HG03095 (cell line): ENCODE data around the gene SYNGAP1.

Experiments
- ATAC-seq: cut with Tn5 transposase; IDR thresholded peaks from one replicate; pipeline ENCODE4 v1.9.1; 2021; ENCODE audit warnings: moderate library complexity; ENCODE audit not compliant: unreplicated experiment

SYNGAP1 gene

DNA sequence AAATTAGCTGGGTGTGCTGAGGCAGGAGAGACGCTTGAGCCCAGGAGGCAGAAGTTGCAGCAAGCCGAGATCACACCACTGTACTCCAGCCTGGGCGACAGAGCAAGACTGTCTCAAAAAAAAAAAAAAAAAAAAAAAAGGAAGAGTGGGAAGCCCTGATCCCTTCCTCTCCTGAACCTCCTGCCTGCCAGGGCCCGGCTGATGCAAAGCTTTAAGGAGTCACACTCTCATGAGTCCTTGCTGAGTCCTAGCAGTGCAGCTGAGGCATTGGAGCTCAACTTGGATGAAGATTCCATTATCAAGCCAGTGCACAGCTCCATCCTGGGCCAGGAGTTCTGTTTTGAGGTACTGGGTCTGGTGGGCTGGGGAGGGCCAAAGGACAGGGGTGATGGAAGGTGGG lies 15.1 kb downstream of the SYNGAP1 start:
- no peak for ATAC-seq

DNA sequence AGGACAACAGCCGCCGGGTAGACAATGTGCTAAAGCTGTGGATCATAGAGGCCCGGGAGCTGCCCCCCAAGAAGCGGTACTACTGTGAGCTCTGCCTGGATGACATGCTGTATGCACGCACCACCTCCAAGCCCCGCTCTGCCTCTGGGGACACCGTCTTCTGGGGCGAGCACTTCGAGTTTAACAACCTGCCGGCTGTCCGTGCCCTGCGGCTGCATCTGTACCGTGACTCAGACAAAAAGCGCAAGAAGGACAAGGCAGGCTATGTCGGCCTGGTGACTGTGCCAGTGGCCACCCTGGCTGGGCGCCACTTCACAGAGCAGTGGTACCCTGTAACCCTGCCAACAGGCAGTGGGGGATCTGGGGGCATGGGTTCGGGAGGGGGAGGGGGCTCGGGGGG lies 17.8 kb downstream of the SYNGAP1 start:
- no peak for ATAC-seq

DNA sequence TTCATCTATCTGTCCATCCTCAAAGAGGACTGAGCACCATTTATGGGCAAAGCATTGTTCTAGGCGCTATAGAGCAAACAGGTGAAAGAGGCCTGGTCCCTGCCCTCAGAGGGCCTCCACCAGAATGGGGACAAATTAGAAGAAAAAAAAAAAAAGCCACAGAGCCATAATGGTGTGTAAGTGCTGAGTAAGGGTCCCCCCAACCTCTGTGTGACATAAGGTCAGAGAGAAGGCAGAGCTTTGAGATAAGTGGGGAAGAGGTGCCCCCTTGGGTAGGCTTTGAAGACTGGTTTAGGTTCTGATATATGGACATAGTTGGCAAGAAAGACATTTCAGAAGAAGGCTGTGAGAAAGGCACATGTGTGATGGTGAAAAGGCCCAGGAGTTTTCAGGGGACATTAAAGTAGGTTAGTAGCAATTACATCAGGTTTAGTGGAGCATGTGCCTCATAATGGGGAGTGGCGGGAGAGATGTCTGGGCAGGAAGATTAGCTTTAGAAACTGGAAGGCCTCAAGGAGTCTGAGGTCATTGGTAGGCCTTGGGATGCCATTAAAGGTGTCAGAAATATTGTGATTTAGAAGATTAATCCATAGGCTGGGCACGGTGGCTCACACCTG lies 19.2 kb downstream of the SYNGAP1 start:
- no peak for ATAC-seq

- no peak for ATAC-seq
Observed at GRCh38 chr6:33439956-33440648, 20.2 kb downstream of the SYNGAP1 start.

DNA sequence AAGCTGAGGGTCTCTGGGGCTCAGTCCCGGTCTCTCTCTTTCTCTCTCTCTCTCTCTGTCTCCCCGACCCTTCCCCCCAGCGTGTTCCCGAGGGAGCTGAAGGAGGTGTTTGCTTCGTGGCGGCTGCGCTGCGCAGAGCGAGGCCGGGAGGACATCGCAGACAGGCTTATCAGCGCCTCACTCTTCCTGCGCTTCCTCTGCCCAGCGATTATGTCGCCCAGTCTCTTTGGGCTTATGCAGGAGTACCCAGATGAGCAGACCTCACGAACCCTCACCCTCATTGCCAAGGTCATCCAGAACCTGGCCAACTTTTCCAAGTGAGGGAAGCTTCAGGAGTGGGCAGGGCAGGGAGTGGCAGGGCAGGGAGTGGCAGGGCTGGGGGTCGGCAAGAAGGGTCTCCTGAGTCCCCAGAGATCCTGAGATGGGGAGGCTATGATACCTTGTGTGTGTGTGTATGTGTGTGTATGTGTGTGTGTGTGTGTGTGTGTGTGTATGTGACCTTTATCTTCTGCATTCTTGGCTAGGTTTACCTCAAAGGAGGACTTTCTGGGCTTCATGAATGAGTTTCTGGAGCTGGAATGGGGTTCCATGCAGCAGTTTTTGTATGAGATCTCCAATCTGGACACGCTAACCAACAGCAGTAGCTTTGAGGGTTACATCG lies 20.9 kb downstream of the SYNGAP1 start:
- ATAC-seq = no peak

GRCh38 chr6:33441457-33441856 lies 21.6 kb downstream of the SYNGAP1 start:
- ATAC-seq = no peak

- no peak for ATAC-seq
Observed at GRCh38 chr6:33442283-33442682, 22.4 kb downstream of the SYNGAP1 start.

GRCh38 chr6:33443025-33443424 lies 23.2 kb downstream of the SYNGAP1 start:
- ATAC-seq = no peak

DNA sequence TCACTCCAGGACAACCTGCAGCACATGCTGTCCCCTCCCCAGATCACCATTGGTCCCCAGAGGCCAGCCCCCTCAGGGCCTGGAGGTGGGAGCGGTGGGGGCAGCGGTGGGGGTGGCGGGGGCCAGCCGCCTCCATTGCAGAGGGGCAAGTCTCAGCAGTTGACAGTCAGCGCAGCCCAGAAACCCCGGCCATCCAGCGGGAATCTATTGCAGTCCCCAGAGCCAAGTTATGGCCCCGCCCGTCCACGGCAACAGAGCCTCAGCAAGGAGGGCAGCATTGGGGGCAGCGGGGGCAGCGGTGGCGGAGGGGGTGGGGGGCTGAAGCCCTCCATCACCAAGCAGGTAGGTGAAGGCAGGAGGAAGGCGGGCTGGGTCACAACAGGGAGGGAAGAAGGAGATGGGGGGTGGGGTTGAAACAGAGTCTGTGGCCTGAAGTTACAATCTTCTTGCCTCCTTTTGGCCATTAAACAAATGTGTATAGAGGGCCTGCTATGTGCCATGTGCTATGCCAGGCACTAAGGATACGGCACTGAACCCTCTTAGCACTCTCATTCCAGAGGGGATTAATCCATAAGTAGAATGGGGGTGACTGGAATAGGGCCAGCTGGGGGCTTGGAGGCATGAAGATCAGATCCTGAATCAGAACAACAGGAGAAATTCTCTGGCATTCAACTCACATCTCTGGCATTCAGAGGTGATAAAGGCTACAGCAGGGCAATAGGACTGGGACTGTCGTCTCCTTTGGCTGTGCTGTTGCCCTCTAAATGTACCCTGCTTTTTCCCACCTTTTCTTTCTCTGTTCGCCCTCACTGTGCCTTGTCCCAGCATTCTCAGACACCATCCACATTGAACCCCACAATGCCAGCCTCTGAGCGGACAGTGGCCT lies 24.0 kb downstream of the SYNGAP1 start:
- no peak for ATAC-seq

GRCh38 chr6:33445119-33445603 lies 25.3 kb downstream of the SYNGAP1 start:
- no peak for ATAC-seq

DNA sequence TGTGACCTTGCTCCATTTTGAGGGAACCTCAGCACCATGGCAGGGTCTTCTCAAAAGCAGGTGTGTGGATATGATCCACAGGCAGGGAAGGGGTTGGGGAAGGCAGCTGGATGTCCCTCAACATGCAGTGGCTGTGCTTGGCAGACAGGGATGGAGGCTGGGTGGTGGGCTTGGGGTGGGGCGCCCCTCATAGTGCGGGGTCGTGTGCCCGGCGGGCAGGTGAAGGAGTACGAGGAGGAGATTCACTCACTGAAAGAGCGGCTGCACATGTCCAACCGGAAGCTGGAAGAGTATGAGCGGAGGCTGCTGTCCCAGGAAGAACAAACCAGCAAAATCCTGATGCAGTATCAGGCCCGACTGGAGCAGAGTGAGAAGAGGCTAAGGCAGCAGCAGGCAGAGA lies 26.5 kb downstream of the SYNGAP1 start:
- no peak for ATAC-seq

GRCh38 chr6:33450434-33450833 lies 30.6 kb downstream of the SYNGAP1 start:
- ATAC-seq = no peak

DNA sequence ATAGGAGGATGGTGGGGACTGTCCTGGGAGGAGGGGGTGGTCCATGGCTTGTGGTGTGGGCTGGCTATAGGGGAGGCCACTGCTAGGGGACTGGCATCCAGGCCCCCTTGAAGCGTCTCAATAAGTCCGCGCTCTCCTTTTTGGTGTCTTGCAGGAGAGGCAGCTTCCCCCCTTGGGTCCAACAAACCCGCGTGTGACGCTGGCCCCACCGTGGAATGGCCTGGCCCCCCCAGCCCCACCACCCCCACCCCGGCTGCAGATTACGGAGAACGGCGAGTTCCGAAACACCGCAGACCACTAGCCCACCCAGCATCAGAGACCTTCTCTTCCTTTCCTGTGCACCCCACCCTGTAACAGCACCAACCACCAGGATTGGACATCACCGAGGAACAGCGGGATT lies 31.7 kb downstream of the SYNGAP1 start:
- no peak for ATAC-seq

DNA sequence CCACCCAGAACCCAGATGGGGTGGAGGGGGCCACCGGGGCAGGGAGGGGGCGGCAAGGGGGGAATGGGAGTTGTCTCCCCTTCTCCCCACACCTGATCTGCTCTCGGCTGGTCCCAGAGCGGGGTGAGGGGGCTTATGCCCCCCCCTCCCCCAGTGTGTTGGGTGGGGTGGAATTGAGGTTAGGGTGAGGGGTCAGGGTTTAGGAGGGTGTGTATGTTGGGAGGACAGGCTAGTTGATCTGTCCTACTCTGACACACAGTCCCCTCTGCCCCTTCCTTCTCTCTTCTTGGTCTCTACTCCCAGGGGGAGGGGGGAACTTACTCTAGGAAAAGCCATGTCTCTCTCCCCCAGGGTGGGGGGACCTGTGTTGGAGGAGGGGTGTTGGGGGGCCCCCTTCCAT lies 32.6 kb downstream of the SYNGAP1 start:
- no peak for ATAC-seq

- no peak for ATAC-seq
Observed at GRCh38 chr6:33453393-33454008, 33.6 kb downstream of the SYNGAP1 start.

GRCh38 chr6:33454009-33454946 lies 34.4 kb downstream of the SYNGAP1 start, which contains the start of gene ZBTB9:
Gene ZBTB9, plus strand, starts transcription at chr6:33454576. Its CDS starts 525 bp downstream, at chr6:33455101.
- peak; percentile 98 for ATAC-seq

DNA sequence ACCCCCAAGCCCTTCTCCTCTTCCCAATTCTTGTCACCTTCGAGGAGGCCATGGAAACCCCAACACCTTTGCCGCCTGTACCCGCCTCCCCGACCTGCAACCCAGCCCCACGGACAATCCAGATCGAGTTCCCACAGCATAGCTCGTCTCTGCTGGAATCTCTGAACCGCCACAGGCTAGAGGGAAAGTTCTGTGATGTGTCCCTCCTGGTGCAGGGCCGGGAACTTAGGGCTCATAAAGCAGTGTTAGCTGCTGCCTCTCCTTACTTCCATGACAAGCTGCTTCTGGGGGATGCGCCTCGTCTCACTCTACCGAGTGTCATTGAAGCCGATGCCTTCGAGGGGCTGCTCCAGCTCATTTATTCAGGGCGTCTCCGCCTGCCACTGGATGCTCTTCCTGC lies 35.2 kb downstream of the SYNGAP1 start:
- no peak for ATAC-seq

GRCh38 chr6:33456156-33456555 lies 36.3 kb downstream of the SYNGAP1 start:
- ATAC-seq = no peak

GRCh38 chr6:33458676-33459075 lies 38.8 kb downstream of the SYNGAP1 start:
- ATAC-seq = no peak

DNA sequence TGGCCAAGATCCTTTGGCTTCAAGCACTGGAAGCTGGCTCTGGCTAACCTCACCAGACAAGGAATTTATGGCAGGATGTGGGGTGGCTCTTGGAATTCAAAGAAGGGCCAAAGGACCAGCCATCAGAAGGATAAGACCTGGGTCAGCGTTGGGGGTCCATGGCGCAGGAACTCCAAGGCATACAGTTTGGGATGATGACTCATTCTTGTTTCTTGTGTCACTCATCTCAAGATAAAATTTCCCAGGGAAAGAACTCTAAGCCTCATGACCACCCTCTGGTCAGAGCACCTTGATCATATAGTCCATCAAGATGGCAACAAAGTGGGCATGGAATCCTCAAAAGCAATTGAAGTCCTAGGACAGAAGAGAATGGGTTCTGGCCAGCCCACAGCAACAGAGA lies 39.4 kb downstream of the SYNGAP1 start:
- ATAC-seq = no peak
